Activated T-helper 1 cell treated with Interleukin-2 at 50 U/mL for 16 hours (primary cell): Measurements from ENCODE around the gene IQCK.

Experiments
- DNase-seq: peaks from one replicate; pipeline ENCODE4 v3.0.0-alpha.2; 2020; ENCODE audit warnings: low read depth

IQCK gene

GRCh38 chr16:19718624-19718965 lies 524 bp downstream of the IQCK start:
- no peak for DNase-seq

- DNase-seq: no peak
Measured at GRCh38 chr16:19722269-19722952, 4.3 kb downstream of the IQCK start.

GRCh38 chr16:19722981-19723380 lies 4.9 kb downstream of the IQCK start:
- DNase-seq: no peak

- DNase-seq: no peak
Measured at GRCh38 chr16:19728636-19728965, 10.5 kb downstream of the IQCK start.

- DNase-seq: no peak
Measured at GRCh38 chr16:19733551-19733950, 15.5 kb downstream of the IQCK start.

GRCh38 chr16:19735074-19735867 lies 17.2 kb downstream of the IQCK start:
- no peak for DNase-seq

- DNase-seq: no peak
Measured at GRCh38 chr16:19737306-19738038, 19.4 kb downstream of the IQCK start.

- DNase-seq: no peak
Measured at GRCh38 chr16:19741354-19741753, 23.3 kb downstream of the IQCK start.

- no peak for DNase-seq
Measured at GRCh38 chr16:19743816-19744159, 25.7 kb downstream of the IQCK start.

- no peak for DNase-seq
Measured at GRCh38 chr16:19744670-19745069, 26.6 kb downstream of the IQCK start.

- DNase-seq: no peak
Measured at GRCh38 chr16:19745286-19746010, 27.4 kb downstream of the IQCK start.

GRCh38 chr16:19746561-19746960 lies 28.5 kb downstream of the IQCK start:
- DNase-seq: no peak

- no peak for DNase-seq
Measured at GRCh38 chr16:19748389-19749168, 30.5 kb downstream of the IQCK start.

- no peak for DNase-seq
Measured at GRCh38 chr16:19749571-19750080, 31.6 kb downstream of the IQCK start.

GRCh38 chr16:19751478-19752385 lies 33.7 kb downstream of the IQCK start:
- no peak for DNase-seq

- no peak for DNase-seq
Measured at GRCh38 chr16:19753815-19754643, 36.0 kb downstream of the IQCK start.

GRCh38 chr16:19754644-19755036 lies 36.6 kb downstream of the IQCK start:
- no peak for DNase-seq

- no peak for DNase-seq
Measured at GRCh38 chr16:19755268-19755667, 37.2 kb downstream of the IQCK start.

GRCh38 chr16:19757026-19757425 lies 39.0 kb downstream of the IQCK start:
- no peak for DNase-seq
